GM21576 (cell line): Measurements from ENCODE around the gene C16orf87.
"Not testable (repeated sequence)": the region's sequence is repeated elsewhere in the genome, so short reads cannot be mapped to it uniquely, and the experiment has no call there.

Source experiments
- ATAC-seq: cut with Tn5 transposase; IDR thresholded peaks from one replicate; pipeline ENCODE4 v1.9.1; 2021; ENCODE audit warnings: mild to moderate bottlenecking, moderate library complexity; ENCODE audit not compliant: unreplicated experiment

C16orf87 gene, protein sequence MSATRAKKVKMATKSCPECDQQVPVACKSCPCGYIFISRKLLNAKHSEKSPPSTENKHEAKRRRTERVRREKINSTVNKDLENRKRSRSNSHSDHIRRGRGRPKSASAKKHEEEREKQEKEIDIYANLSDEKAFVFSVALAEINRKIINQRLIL

DNA sequence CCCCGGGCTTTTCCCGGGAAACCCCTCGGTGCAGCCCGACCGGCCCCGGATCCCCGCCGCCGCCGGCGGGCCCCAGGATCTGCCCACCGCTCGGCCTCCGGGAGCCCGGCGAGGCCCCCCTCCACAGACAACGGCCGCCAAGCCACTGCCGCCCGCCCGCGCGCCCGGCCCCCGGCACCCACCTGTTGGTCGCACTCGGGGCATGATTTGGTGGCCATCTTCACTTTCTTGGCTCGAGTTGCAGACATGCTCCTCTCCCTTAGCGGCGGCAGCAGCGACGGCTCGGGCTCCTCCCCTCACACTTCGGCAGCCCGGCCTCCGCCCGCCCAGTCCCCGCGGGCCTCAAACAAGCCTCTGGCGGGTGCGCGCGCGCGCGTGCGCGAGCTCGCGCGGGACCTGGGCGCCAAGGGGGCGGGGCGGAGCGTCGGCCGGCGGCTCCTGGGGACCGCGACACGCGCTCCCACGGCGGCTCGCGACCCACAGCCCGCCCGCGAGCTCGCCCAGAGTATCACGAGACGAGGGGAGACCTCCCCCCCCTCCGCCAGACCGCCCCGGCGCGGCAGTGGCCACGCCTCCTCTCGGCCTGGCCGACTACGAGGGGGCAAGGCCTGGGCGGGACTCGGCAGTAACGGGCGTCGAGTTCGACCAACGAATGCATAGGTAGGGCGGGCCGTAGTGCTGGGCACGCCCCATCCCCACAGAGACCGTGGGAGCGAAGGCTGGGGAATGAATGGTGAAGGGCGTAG, at the start of gene C16orf87:
Gene C16orf87 (minus strand): TSS at position 279 of the 746 bp plus-strand sequence. CDS start 31 bp downstream, at position 248.
- ATAC-seq, result peak; percentile 96

DNA sequence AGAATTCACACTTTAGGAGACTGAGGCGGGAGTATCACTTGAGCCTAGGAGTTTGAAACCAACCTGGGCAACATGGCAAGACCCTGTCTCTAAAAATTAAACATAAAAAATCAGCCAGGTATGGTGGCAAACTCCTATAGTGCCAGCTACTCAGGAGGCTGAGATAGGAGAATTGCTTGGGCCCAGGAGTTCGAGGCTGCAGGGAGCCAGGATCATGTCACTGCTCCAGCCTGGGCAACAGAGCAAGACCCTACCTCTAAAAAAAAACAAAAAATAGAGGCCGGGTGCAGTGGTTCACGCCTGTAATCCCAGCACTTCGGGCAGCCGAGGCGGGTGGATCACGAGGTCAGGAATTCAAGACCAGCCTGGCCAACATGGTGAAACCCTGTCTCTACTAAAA, 44.3 kb upstream of the C16orf87 start:
- no peak for ATAC-seq

DNA sequence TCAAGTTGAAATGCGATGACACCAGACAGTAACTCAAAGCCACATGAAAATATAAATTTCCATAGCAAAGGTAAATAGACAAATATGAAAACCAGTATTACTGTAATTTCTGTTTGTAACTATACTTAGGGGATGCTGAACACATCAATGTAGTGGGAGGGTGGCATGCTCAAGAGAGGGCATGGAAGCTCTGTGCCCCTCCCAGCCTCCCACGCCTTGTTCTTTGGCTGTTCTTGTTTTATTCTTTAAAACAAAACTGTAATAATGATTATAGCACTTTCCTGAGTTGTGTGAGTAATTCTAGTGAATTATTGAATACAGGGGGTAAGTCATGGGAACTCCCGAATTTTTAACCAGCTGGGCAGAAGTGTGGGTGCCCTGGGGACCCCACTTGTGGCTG, 42.2 kb upstream of the C16orf87 start:
- no peak for ATAC-seq

DNA sequence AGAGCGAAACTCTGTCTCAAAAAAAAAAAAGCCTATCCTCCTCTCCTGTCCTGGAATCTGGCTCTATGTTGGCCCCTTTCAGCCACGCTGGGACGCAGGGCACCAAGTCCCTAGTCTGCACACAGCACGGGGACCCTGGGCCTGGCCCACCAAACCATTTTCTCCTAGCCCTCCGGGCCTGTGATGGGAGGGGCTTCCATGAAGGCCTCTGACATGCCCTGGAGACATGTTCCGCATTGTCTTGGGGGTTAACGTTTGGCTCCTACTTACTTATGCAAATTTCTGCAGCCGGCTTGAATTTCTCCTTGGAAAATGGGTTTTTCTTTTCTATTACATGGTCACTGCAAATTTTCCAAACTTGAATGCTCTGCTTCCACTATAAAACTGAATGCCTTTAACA, 40.6 kb upstream of the C16orf87 start:
- no peak for ATAC-seq

DNA sequence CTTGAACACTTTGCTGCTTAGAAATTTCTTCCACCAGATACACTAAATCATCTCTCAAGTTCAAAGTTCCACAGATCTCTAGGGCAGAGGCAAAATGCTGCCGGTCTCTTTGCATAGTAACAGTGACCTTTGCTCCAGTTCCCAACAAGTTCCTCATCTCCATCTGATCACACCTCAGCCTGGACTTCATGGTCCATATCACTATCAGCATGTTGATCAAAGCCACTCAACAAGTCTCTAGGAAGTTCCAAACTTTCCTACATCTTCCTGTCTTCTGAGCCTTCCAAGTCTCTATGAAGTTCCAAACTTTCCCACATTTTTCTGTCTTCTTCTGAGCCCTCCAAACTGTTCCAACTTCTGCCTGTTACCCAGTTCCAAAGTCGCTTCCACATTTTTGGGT, 37.9 kb upstream of the C16orf87 start:
- not testable (repeated sequence) for ATAC-seq

DNA sequence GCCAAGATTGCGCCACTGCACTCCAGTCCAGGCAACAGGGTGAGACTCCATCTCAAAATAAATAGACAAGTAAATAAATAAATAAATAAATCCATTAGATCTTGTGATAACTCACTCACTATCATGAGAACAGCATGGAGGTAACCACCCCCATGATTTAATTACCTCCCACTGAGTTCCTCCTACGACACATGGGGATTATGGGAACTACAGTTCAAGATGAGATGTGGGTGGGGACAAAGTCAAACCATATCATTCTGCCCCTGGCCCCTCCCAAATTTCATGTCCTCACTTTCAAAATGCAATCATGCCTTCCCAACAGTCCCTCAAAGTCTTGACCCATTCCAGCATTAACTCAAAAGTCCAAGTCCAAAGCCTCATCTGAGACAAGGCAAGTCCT, 36.5 kb upstream of the C16orf87 start:
- not testable (repeated sequence) for ATAC-seq

DNA sequence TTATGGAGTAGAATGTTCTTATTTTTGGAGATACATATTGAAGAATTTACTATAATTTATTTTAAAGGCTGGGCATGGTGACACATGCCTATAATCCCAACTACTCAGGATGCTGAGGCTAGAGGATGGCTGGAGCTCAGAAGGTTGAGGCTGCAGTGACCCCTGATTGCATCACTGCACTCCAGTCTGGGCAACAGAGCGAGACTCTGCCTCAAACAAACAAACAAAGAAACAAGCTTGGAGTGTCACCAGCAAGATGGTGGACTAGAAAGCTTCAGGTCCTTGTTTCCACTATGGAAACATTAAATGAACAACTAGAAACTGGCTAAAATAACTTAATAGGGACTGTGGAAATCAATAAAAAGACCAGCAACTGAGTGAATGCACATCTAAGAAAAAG, 35.3 kb upstream of the C16orf87 start:
- ATAC-seq, result no peak

DNA sequence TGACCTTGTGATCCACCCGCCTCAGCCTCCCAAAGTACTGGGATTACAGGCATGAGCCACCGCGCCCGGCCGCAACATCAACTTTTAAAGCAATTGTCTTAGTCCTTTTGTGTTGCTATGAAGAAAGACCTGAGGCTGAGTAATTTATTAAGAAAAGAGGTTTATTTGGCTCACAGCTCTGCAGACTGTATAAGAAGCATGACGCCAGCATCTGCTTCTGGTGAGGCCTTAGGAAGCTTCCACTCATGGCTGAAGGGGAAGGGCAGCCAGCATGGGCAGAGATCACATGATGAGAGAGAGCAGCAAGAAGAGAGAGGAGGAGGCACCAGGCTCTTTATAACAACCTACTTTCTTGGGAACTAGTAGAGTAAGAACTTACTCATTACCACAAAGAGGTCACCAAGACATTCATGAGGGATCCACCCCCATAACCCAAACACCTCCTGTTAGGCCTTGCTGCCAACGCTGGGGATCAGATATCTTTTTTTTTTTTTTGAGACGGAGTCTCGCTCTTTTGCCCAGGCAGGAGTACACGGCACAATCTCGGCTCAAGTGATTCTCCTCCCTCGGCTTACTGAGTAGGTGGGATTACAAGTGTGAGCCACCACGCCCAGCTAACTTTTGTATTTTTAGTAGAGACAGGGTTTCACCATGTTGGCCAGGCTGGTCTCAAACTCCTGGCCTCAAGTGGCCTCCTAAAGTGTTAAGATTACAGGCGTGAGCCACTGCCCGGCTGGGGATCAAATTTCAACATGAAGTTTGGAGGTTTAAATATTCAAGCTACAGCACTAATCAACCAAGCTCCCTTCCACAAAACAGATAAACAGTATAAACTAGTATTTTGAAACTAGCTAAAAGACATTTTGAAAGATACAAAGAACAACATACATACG, 31.8 kb upstream of the C16orf87 start:
- no peak for ATAC-seq

DNA sequence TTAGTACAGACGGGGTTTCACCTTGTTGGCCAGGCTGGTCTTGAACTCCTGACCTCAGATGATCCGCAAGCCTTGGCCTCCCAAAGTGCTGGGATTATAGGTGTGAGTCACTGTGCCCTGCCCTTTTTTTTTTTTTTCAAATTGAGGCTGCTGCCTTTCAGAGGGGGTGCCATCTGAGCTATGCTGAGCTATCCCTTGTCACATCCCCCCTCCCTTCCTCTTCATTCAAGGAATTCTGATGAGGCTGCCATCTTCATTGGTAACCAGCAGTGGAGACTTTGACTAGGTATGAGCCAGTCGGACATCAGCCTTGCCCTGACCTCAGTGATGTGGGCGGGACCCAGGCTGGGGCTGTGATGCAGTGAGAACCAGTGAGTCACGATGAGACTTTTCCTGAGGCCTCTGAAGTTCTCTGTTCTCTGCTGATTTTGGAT, 28.8 kb upstream of the C16orf87 start:
- no peak for ATAC-seq

DNA sequence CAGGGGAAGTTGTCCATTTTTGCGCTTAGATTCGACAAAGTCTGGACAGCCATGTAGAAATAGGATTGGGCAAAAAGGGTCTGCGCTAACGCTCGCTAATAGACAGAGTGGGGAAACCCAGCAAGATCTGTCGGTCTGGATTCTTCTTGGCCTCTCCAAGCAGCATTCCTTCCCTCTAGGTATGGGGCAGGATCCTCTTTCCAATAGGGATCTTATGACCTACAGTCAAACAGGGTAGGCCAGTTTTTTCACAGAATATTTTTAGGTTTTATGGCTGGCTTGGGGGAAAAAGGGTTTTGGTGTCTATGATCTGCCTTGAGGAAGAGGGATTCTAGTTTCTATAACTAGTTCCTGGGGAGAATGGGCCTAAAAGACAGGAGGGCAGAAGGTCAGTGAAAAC, 27.2 kb upstream of the C16orf87 start:
- no peak for ATAC-seq

DNA sequence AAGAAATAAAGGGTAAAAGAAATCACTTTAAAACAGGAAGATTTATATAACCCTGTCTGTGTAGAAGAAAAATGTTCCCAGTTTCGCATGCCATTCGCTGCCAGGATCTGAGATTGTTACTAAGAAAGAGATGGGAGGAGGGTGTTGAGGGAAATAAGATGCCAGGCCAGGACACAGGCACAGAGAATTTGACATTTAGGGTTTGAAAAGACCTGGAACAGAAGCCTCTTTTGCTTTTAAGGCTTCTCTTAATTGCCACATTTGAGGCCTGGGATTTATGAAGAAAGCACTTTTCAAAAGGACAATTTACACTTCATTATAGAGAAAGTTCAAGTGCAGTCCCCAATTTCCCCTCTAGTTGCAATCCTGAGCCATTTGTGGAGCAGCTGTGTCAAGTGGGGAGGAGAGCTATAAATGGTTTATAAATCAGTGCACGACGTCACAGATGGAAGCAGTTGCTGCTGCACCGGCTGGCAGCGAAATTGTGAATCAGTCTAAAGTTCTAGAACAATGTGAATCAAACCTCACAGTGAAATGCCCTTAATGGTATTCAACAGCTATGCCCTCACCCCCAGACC, 26.5 kb upstream of the C16orf87 start:
- no peak for ATAC-seq

DNA sequence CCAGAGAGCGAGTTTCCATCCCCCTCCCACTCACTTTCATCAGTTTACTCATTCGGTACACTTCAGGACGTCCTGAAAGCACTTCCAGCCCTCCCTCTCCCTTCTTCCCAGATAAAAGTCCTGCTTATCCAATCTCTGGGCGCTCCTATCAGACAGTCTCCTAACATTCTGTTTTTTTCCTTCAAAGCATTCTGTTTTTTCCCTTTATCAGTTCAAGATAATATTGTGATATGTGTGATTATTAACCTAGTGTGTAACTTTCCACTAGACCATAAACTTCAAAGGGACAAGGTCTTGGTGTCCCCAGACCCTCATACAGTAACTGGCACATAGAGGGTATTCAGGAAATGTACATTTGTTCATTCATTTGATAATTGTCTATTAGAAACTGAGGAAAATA, 24.4 kb upstream of the C16orf87 start:
- no peak for ATAC-seq

DNA sequence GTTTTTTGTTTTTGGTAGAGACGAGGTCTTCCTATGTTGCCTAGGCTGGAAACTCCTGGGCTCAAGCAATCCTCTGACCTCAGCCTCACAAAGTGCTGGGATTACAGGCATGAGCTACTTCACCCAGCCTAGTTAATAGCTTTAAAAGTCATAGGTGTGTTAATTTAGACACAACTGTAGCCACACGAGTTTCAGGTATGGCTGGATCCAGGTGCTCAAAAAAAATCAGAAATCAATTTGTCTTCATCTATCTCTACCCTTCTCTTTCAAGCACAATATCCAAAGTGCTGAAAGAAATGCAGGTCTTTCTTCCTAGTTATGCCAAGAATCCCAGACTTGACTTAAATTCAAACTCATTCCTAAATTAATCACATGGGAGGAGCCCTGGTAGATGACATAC, 23.9 kb upstream of the C16orf87 start:
- ATAC-seq, result no peak

DNA sequence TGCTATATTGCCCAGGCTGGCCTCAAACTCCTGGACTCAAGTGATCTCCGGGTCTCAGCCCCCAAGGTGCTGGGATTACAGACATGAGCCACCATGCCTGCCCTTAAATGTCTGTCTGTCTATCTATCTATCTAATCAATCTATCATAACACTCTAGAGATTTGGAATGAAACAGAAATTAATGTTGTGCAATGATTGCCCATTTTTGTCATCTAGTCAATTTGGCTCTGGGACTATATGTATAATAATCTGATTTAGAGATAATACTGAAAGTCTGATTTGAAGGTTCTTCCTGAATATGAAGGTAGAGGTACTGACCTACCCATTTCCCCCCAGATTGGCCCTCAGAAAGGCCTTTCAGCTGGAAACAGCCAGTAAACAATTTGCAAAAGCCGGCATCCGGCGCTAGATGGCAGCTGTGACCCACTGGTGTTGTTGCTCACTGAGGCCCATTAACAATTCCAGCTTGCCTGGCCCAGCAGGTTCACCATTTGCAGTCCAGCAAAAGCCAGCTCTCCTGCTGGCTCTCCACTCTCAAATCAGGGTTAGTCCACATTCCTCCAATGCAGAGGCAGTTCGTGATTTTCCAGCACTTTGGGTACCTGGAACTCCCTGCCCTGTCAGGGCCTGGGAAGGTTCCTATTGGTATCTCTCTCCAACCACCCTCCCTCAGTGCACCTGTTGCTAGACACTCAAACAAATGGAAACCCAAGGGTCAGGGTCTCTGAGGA, 22.9 kb upstream of the C16orf87 start:
- no peak for ATAC-seq

DNA sequence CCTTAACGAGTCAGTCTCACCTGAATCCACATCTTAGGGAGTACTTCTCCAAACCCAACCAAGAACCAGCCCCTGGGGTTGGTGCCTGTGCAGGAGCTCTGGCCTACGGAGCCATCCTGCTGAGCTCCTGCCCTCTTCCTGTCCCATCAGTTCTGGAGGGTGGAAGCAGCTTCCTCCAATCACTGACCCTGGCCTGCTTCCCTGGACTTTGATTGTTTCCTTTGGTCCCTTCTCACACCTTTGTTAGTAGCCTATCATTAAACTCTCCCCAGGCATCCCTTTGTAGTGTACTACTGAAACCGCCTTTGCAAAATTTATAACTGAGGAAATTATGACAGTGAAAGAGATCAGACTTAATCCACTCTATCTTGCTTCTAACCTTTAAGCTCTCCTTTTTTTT, 21.1 kb upstream of the C16orf87 start:
- ATAC-seq, result no peak

DNA sequence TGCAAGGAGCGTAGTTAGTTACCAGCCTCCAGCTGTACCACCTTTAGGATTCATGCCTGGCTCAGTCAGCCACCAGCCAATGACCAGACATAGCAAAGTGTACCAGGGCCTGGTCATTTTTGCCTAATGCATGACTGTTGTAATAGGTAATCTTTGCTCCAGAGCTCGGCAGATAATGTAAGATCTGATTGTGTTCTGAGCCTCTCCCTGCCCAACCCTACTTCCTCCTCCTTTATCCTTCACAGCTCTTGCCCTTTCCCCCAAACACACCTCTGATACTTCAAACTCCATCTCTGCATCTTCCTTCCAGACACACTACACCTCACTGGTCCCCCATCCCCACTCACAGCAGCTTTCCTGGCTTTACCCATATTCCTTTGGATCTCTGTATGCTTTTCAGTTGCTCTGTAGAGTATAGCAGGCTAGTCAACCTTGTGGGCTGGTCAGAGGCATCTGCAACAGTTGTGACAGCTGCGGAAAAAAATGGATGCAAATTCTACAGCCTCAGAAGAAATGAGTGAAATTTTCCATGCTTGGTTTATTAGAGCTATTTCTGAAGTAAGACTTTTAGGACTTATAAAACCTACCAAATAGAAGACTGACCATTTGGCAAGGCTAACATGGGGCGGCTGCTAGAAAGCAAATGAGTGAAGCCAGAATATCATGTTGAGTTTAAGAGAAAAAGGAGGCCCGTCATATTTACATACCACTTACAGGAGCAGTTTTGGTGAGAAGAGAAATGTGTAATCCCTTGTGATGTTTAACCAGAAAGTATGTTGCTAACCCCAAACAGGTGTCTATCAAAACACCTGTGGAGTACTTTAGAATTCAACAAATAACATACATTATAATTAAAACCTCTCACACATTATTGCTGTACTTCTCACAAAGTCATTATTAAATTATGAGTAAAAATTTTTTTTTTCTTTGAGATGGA, 19.9 kb upstream of the C16orf87 start:
- no peak for ATAC-seq

DNA sequence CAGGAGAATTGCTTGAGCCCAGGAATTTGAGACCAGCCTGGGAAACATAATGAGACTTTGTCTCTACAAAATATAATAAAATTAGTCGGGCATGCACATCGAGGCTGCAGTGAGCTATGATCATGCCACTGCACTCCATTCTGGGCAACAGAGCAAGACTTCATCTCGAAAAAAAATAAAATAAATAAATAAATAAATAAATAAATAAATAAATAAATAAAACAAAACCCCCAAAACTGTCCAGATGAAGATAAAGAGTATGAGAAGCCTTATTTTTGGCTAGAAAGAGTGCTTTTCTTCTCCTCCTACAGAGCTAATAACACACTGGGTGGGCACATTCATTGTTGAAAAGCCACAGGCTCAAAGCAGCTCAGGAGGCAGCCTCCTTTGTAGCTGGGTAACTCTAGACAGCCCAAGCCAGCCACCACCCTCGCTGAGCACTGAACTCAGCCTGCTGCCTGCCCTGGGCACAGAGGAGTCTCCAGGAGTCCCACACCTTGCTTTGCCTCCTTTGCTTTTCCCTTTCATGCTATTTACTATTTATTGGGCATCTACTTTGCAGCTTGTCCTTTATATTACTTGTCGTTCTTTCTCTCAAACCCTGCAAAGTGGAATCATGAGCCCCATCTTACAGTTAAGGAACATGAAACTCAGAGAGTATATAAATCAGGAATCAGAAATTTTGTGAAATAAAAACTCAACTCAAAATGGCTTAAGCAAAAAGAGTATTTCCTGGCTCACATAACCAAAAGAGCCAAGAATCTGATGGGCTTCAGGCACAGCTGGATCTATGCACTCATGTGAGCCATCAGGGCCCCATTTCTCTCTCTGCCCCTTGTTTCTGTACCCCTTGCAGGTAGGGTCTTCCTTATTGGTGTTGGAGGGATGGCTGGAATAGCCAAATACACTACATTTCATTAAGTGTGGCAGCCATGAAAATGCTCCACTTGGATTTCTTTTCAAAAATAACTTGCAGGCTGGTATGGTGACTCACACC, 18.1 kb upstream of the C16orf87 start:
- no peak for ATAC-seq

DNA sequence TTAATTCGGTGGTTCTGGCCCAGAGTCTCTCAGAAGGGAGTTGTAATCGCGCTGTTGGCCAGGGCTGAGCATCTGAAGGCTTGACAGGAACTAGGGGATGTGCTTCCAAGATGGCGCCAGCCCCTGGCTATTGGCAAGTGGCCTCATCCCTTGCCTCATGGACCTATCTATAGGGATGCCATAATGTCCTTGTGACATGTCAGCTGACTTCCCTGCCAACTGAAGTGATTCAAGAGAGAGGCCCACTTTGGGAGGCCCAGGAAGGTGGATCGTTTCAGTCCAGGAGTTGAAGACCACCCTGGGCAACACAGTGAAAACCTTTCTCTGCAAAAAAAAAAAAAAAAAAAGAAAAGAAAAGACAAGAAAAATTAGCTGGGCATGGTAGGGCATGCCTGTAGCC, 15.0 kb upstream of the C16orf87 start:
- ATAC-seq, result no peak
